Natural killer cell treated with Interleukin-12 subunit alpha and Interleukin-12 subunit beta and Interleukin-15 and Interleukin-18, amount 100 ng/mL, for 72 hours (primary cell): ENCODE results near the gene TRIM4. TPM values are rescaled to one million over a fixed set of nuclear protein-coding genes. Genes with fewer than 3 reads are reported as not detected.
"Not testable (repeated sequence)": the region's sequence is repeated elsewhere in the genome, so short reads cannot be mapped to it uniquely, and the experiment has no call there.

Experiments used
- ATAC-seq, 2 donors: fragments of 150-1000 bp; cut with Tn5 transposase in 1 of 2; sonication (Bioruptor Pico), chemical (Tn5 transposase) in 1 of 2; 2 replicates each; pipeline ENCODE4 v1.10.0; 2021
- DNase-seq: peaks from one replicate; pipeline ENCODE4 v3.0.0; 2022; ENCODE audit warnings: low spot score
- H3K27ac Mint-ChIP-seq, 2 donors: 1 replicate in 1 of 2; 2 replicates in 1 of 2; pipeline ENCODE4 v1.8.0; 2022; ENCODE audit warnings: mixed read lengths in 2 of 2, mild to moderate bottlenecking in 1 of 2, moderate library complexity in 1 of 2
- H3K27me3 Mint-ChIP-seq, 2 donors: 1 replicate in 1 of 2; 2 replicates in 1 of 2; pipeline ENCODE4 v1.8.0; 2022; ENCODE audit warnings: mixed read lengths in 2 of 2
- H3K36me3 Mint-ChIP-seq: one replicate; pipeline ENCODE4 v1.8.0; 2022; ENCODE audit warnings: mixed read lengths
- H3K4me1 Mint-ChIP-seq, 2 donors: 1 replicate in 1 of 2; 2 replicates in 1 of 2; pipeline ENCODE4 v1.8.0; 2022; ENCODE audit warnings: low read depth in 2 of 2, mixed read lengths in 2 of 2, mild to moderate bottlenecking in 1 of 2
- H3K4me3 Mint-ChIP-seq: one replicate; pipeline ENCODE4 v1.8.0; 2022; ENCODE audit warnings: mixed read lengths
- H3K9me3 Mint-ChIP-seq: 2 replicates; pipeline ENCODE4 v1.8.0; 2022; ENCODE audit warnings: mixed read lengths
- total RNA-seq, 2 donors: library from RNA; stranded (reverse); gene quantifications; one replicate each; pipeline ENCODE4 v1.2.3, GENCODE V29; 2022

Gene TRIM4
- total RNA-seq, 2 donors from 2014 or later: 29.9 to 30.8 TPM

DNA sequence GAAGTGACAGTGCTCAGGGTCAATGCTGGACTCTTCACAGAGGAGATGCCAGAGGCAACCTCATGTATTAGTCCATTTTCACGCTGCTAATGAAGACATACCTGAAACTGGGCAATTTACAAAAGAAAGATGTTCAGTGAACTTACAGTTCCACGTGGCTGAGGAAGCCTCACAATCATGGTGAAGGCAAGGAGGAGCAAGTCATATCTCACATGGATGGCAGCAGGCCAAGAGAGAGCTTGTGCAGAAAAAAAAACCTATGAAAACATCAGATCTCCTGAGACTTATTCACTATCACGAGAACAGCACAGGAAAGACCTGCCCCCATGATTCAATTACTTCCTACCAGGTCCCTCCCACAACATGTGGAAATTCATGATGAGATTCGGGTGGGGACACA lies 15.7 kb upstream of the TRIM4 start:
- not testable (repeated sequence) for H3K4me3 Mint-ChIP-seq, H3K9me3 Mint-ChIP-seq, H3K4me1 Mint-ChIP-seq, ATAC-seq, H3K27ac Mint-ChIP-seq, DNase-seq
- Mint-ChIP-seq H3K27me3 (peaks cover 42 to 54% of the 10 kb centered on the region in 2 donors), H3K36me3 (peaks cover 14% of the 10 kb centered on the region)

DNA sequence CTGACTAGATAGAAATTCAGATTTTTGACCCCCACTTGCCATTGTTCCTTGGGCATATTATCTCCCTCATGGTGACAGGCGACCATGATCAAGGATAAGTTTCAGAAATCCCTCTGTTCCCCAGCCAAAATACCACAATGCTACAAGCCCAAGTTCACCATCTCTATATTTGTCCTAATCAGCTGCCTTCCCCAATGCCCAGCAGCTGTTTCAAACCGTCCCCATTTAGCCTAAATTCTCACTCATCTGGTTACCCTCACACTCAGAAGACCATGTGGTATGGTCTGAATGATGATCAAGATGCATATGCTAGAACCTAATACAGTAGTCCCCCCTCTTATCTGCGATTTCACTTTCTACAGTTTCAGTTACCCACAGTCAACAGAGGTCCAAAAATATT lies 11.0 kb upstream of the TRIM4 start:
- H3K27ac Mint-ChIP-seq: no peak overlapping the region

DNA sequence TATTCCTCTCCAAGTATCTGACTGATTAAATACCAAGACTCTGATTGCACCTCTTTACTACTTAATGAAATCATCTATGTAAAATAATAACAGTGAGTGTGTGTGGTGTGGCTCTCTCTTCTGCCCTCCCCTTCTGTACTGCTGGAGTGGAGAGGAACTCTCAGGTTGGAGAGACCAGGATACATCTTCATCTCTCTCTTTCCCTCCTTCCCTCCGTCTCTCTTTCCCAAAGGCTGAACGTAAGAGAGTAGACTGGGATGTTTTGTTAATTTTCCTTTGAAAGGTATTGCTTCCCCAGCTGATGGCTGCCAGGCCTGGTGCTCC lies 10.4 kb upstream of the TRIM4 start:
- peak in 1 of 2 donors; percentile 6 for ATAC-seq
- no peaks in the 10 kb centered on the region for H3K36me3 Mint-ChIP-seq
- peaks cover 0 to 8% of the 10 kb centered on the region in 2 donors for H3K4me1 Mint-ChIP-seq
- H3K4me3 Mint-ChIP-seq: peak overlapping the region; percentile 9
- no peaks in the 10 kb centered on the region for H3K9me3 Mint-ChIP-seq
- H3K27ac Mint-ChIP-seq: no peak overlapping the region
- DNase-seq: no peak
- peaks cover 43 to 59% of the 10 kb centered on the region in 2 donors for H3K27me3 Mint-ChIP-seq

More for the DNA sequence above, 11.0 kb upstream of the TRIM4 start:
- Mint-ChIP-seq H3K36me3 (no peaks in the 10 kb centered on the region), H3K9me3 (no peaks in the 10 kb centered on the region), H3K4me1 (peaks cover 0 to 8% of the 10 kb centered on the region in 2 donors), H3K27me3 (peaks cover 43 to 65% of the 10 kb centered on the region in 2 donors), H3K4me3 (no peak overlapping the region)
- no peak for DNase-seq
- no peak for ATAC-seq

- Mint-ChIP-seq H3K36me3 (no peaks in the 10 kb centered on the region), H3K27ac (no peak within 1 kb of the TSS), H3K4me1 (peaks cover 0 to 8% of the 10 kb centered on the region in 2 donors), H3K9me3 (no peaks in the 10 kb centered on the region), H3K4me3 (peak within 1 kb of the TSS; percentile 9), H3K27me3 (peaks cover 43 to 53% of the 10 kb centered on the region in 2 donors)
- peak; percentile 70 to 72 for ATAC-seq
- DNase-seq: no peak
These were observed 9.8 kb upstream of the TRIM4 start, which contains the start of gene GJC3 for GRCh38 chr7:99928994-99929729. Gene GJC3, minus strand, starts transcription at chr7:99929620. Its CDS starts 0 bp downstream, at chr7:99929620.

GRCh38 chr7:99928188-99928587 lies 8.9 kb upstream of the TRIM4 start:
- H3K27ac Mint-ChIP-seq: no peak overlapping the region
- H3K36me3 Mint-ChIP-seq: peaks cover 5% of the 10 kb centered on the region
- H3K27me3 Mint-ChIP-seq: peaks cover 37 to 45% of the 10 kb centered on the region in 2 donors
- DNase-seq: no peak
- peak overlapping the region; percentile 9 for H3K4me3 Mint-ChIP-seq
- no peak for ATAC-seq
- H3K9me3 Mint-ChIP-seq: no peaks in the 10 kb centered on the region
- H3K4me1 Mint-ChIP-seq: peaks cover 0 to 8% of the 10 kb centered on the region in 2 donors

DNA sequence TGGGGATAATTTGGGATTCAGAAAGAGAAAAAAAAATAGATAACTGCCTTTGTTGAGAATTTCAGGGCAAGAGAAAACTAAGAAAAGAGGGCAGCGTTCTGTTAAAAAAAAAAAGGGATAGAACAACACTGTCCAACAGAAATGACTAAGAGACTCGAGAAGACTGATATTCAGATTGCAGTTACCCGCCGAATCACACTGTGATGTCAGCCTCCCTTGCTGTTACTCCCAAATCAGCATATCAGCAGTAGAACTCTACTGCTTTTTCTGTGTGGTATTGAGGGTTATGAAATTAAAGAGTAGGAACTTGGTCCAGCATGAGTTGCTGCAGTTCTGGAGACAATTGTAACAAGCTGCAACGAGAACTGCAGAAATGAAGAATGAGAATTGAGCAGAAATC lies 8.2 kb upstream of the TRIM4 start:
- no peak overlapping the region for H3K27ac Mint-ChIP-seq
- peaks cover 37 to 44% of the 10 kb centered on the region in 2 donors for H3K27me3 Mint-ChIP-seq
- peaks cover 11% of the 10 kb centered on the region for H3K36me3 Mint-ChIP-seq
- DNase-seq: no peak
- peaks cover 0 to 8% of the 10 kb centered on the region in 2 donors for H3K4me1 Mint-ChIP-seq
- no peaks in the 10 kb centered on the region for H3K9me3 Mint-ChIP-seq
- H3K4me3 Mint-ChIP-seq: no peak overlapping the region
- no peak for ATAC-seq

DNA sequence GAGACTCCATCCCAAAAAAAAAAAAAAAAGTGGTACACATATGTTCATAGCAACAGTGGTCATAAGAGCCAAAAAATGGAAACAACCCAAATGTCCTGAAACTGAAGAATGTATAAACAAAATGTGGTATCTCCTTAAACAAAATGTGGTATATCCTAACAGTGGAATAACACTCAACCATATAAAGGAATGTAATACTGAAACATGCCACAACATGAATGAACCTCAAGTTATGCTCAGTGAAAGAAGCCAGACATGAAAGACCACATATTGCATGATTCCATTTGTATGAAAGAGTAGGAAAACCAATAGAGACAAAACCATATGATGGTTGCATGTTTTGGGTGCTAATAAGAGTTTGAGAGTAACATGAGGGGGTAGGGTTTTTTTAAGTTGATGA lies 7.0 kb upstream of the TRIM4 start:
- Mint-ChIP-seq H3K4me1 (peaks cover 0 to 8% of the 10 kb centered on the region in 2 donors), H3K36me3 (peaks cover 20% of the 10 kb centered on the region), H3K4me3 (no peak overlapping the region), H3K9me3 (no peaks in the 10 kb centered on the region), H3K27ac (no peak overlapping the region), H3K27me3 (peaks cover 37 to 39% of the 10 kb centered on the region in 2 donors)
- DNase-seq (no peak), ATAC-seq (no peak)

- Mint-ChIP-seq H3K36me3 (peaks cover 32% of the 10 kb centered on the region), H3K27ac (peak overlapping the region in 1 of 2 donors; percentile 18), H3K27me3 (peaks cover 14 to 18% of the 10 kb centered on the region in 2 donors), H3K9me3 (no peaks in the 10 kb centered on the region), H3K4me1 (peaks cover 3 to 13% of the 10 kb centered on the region in 2 donors), H3K4me3 (no peak overlapping the region)
- ATAC-seq (no peak), DNase-seq (no peak)
These were observed 3.9 kb upstream of the TRIM4 start for GRCh38 chr7:99923200-99923599.

GRCh38 chr7:99920149-99920548 lies 819 bp upstream of the TRIM4 start:
- Mint-ChIP-seq H3K4me1 (peaks cover 27 to 34% of the 10 kb centered on the region in 2 donors), H3K4me3 (peak overlapping the region; percentile 96), H3K27ac (peak overlapping the region; percentile 95 to 96), H3K27me3 (no peaks in the 10 kb centered on the region), H3K36me3 (peaks cover 40% of the 10 kb centered on the region), H3K9me3 (no peaks in the 10 kb centered on the region)
- ATAC-seq (no peak), DNase-seq (no peak)

GRCh38 chr7:99919814-99920112 lies 433 bp upstream of the TRIM4 start:
- Mint-ChIP-seq H3K27ac (peak overlapping the region; percentile 95 to 96), H3K4me1 (peaks cover 27 to 38% of the 10 kb centered on the region in 2 donors), H3K36me3 (peaks cover 40% of the 10 kb centered on the region)

GRCh38 chr7:99910976-99911375 lies 8.4 kb downstream of the TRIM4 start:
- H3K36me3 Mint-ChIP-seq: peaks cover 29% of the 10 kb centered on the region
- no peaks in the 10 kb centered on the region for H3K9me3 Mint-ChIP-seq
- H3K27ac Mint-ChIP-seq: peak overlapping the region in 1 of 2 donors; percentile 49
- DNase-seq: no peak
- no peaks in the 10 kb centered on the region for H3K27me3 Mint-ChIP-seq
- no peak for ATAC-seq
- H3K4me1 Mint-ChIP-seq: peaks cover 27 to 47% of the 10 kb centered on the region in 2 donors
- H3K4me3 Mint-ChIP-seq: no peak overlapping the region

More at GRCh38 chr7:99919814-99920112, 433 bp upstream of the TRIM4 start:
- Mint-ChIP-seq H3K9me3 (no peaks in the 10 kb centered on the region), H3K4me3 (peak overlapping the region; percentile 96), H3K27me3 (no peaks in the 10 kb centered on the region)
- DNase-seq (no peak), ATAC-seq (no peak)

DNA sequence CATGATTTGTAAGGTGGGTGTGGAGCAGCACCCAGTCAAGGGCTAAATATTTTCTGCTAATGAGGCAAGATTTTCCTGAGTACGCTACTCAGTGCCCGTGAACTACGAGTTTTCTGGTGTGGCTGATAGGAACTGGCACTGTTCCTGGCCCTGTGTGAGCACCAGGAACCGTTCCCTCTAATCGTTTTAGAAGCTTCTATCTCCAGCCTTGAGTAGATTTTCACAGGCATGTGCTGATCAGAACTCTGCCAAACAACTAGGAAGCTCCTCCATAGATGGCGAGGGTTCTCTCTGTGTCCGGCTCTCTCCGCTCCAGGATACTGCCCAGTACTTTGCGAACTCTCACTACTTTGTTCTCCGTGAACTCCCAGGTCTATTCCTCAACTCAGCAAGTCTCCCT lies 17.7 kb downstream of the TRIM4 start:
- ATAC-seq (no peak), DNase-seq (no peak)
- H3K4me3 Mint-ChIP-seq: no peak overlapping the region
- H3K9me3 Mint-ChIP-seq: no peaks in the 10 kb centered on the region
- H3K27me3 Mint-ChIP-seq: no peaks in the 10 kb centered on the region
- H3K4me1 Mint-ChIP-seq: peaks cover 9% of the 10 kb centered on the region in 2 donors
- no peak overlapping the region for H3K27ac Mint-ChIP-seq
- H3K36me3 Mint-ChIP-seq: peaks cover 34% of the 10 kb centered on the region

DNA sequence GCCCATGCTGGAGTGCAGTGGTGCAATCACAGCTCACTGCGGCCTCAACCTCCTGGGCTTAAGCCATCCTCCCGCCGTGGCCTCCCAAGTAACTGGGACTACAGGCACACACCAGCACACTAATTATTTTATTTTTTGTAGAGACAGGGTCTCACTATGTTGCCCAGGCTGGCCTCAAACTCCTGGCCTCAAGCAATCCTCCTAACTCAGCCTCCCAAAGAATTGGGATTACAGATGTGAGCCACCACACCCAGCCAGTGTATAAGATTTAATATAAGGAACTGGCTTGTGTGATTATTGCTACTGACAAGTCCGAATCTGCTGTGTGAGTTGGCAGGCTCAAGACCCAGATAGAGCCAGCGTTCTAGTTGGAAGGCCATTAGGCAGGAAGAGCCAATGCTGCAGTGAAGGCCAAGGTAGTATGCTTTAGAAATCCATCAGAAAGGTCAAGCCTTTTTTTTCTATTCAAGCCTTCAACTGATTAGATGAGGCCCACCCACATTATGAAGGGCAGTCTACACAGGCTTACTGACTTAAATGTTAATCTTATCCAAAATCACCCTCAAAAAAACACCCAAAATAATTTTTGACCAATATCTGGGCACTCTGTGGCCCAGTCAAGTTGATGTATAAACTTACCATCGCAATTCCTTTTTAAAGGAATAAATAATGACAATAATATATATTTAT lies 19.4 kb downstream of the TRIM4 start:
- Mint-ChIP-seq H3K4me3 (no peak overlapping the region), H3K36me3 (peaks cover 33% of the 10 kb centered on the region), H3K4me1 (peaks cover 9% of the 10 kb centered on the region in 2 donors), H3K27me3 (no peaks in the 10 kb centered on the region), H3K9me3 (no peaks in the 10 kb centered on the region), H3K27ac (no peak overlapping the region)
- DNase-seq: no peak
- ATAC-seq: no peak

DNA sequence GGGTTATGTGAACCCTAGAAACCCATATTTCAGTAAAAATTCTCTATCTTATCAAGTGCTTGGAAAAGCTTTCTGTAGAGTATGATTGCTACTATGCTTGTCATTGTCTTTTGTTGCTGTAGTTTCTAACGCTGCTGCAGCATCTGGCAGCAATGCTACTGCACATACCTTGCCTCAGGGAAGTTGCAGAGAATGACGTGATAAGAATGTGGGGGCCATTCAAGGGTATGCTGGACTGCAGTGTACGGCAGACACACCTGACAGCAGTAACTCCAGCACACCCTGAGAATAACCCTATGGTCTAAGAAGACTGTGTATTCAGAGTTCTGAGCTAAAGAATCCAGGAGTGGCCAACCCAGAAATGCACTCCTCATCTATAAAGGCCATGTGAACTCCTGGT lies 20.5 kb downstream of the TRIM4 start:
- DNase-seq (no peak), ATAC-seq (no peak)
- no peaks in the 10 kb centered on the region for H3K27me3 Mint-ChIP-seq
- H3K4me3 Mint-ChIP-seq: no peak overlapping the region
- H3K9me3 Mint-ChIP-seq: no peaks in the 10 kb centered on the region
- peaks cover 9% of the 10 kb centered on the region in 2 donors for H3K4me1 Mint-ChIP-seq
- H3K36me3 Mint-ChIP-seq: peaks cover 30% of the 10 kb centered on the region
- no peak overlapping the region for H3K27ac Mint-ChIP-seq
